NCI-H748 (cell line): ENCODE measurements around the gene INF2.

Source experiments
- DNase-seq: peaks from one replicate; lab custom pipeline; 2025; ENCODE audit not compliant: unreplicated experiment; lab: John Stamatoyannopoulos, UW

Gene INF2

DNA sequence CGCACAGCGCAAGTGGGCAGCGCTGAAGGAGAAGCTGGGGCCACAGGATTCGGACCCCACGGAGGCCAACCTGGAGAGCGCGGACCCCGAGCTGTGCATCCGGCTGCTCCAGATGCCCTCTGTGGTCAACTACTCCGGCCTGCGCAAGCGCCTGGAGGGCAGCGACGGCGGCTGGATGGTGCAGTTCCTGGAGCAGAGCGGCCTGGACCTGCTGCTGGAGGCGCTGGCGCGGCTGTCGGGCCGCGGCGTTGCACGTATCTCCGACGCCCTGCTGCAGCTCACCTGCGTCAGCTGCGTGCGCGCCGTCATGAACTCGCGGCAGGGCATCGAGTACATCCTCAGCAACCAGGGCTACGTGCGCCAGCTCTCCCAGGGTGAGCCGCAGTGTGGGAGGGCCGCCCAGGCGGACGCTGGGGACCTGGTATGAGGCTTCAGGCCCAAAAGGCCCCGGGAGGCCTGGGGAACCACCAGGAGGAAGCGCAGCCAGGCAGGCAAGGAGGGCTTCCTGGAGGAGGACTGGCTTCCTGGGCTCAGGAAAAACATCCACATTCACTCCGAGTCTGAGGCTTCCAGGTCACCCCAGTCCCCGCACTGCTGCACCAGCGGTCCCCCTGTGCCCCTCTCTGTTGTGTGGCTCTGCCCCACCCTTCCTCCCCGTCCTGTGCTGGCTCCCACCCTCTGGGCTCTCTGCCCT, 12.1 kb downstream of the INF2 start:
- DNase-seq: no peak

DNA sequence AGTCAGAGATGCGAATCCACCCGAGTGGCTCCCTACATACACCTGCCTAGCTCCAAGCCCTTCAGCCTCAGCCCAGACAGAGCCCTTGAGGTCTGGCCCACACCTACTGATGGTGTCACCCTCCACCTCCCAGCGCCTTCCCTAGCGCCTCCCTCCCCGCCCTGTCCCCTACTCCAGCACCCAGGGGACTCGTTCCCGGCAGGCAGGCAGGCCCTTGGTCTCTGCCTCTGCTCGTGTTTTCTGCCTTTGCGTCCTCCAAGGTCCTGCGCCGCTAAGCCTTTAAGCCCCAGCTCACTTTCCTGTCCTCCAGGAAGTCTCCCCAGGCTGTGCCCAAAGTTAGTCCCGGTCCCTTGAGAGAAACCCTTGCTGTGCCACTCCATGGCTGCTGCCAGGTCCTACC, 12.7 kb downstream of the INF2 start:
- no peak for DNase-seq

DNA sequence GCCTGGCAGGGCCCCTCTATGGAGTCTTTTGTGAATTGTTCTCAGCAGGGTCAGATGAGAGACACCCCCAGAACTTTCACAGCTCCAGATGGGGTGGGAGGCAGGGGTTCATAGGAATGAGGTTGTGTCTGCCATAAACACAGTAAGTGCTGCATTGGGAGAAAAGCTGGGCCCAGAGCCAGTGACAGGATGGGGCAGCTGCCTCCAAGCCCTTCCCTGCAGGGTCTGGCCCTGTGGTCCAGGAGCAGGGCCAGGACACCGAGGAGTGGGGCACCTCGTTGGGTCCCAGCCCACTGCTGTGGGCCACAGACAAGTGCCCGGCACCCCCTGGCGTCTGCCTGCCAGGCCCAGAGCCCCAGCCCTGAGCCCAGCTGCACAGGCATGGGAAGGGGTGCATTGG, 13.3 kb downstream of the INF2 start:
- DNase-seq: no peak

DNA sequence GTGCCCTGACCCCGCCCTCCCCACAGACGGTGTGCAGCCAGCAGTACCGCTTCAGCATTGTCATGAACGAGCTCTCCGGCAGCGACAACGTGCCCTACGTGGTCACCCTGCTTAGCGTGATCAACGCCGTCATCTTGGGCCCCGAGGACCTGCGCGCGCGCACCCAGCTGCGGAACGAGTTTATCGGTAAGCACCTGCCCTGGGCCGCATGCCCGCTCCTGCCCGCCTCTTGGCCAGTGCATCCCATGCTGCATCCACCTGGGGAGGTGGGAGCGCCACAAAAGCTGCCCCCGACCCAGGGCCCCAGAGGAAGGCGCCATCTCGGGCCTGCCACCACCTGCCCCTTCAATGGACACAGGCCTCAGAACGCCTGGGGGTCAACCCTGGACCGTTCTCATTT, 13.9 kb downstream of the INF2 start:
- no peak for DNase-seq

DNA sequence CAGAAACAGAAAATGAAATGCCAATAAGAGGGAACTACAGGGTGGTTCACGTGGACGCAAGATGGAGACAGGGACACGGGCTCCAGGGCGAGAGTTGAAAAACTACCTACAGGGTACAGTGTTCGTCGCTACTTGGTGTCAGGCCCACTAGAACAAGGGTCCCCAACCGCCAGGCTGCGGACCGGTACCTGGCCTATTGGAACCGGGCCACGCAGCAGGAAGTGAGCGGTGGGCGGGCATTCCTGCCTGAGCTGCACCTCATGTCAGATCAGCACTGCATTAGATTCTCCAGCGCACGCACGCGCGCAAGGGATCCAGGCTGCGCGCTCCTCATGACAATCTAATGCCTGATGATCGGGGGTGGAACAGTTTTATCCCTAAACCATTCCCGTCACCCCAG, 14.8 kb downstream of the INF2 start:
- no peak for DNase-seq

DNA sequence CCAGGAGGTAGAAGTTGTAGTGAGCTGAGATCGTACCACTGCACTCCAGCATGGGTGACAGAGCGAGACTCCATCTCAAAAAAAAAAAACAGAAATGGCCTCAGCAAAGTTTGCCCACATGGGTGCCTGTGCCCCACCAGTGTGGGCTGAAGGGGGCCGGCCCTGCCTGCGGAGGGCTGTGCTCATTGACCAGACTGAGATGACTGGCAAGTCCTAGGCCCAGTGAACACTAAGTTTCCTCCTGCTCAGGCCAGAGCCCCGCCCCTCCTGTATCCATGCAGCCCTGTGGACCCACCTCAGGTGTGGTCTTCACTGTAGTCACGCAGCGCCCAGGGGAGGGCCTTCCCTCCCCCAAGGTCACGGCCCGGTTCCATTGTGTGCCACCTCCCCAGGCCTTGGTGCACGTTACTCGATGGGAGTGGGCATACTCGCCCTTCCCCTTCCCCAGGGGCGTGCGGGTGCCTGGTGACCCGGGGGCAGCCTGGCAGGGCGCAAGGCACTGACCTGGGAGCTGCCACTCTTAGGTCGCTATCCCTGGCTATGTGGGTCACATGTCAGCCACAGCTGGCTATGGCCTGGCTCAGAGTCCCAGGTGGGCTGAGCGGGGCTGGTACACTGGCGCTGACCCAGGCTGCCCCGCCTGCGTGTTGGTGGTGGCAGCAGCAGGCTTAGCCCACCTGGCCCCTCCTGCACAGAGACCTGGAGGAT, 16.1 kb downstream of the INF2 start:
- DNase-seq: no peak

DNA sequence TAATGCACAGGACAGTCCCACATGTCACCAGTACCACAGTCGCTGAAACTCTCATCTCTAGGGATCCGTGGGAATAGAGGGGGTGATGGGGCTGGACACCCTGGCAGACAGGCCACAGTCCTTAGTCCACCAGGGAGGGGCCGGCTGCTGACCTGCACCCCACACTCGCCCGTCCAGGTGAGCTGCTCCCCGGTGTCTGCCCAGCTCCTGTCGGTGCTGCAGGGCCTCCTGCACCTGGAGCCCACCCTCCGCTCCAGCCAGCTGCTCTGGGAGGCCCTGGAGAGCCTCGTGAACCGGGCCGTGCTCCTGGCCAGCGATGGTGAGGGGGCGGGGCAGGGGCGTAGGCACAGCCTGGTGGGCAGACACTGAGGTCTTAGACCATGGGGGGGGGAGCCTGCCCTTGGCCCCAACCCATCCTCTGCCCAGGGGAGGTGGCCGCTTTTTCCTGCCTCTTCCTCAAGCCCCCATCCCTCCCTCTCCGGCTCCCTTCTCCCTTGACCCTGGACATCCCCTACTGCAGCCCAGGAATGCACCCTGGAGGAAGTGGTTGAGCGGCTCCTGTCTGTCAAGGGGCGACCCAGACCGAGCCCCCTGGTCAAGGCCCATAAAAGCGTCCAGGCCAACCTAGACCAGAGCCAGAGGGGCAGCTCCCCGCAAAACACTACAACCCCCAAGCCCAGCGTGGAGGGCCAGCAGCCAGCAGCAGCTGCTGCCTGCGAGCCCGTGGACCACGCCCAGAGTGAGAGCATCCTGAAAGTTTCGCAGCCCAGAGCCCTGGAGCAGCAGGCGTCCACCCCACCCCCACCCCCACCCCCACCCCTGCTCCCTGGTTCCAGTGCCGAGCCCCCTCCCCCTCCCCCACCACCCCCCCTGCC, 17.6 kb downstream of the INF2 start:
- DNase-seq: no peak

DNA sequence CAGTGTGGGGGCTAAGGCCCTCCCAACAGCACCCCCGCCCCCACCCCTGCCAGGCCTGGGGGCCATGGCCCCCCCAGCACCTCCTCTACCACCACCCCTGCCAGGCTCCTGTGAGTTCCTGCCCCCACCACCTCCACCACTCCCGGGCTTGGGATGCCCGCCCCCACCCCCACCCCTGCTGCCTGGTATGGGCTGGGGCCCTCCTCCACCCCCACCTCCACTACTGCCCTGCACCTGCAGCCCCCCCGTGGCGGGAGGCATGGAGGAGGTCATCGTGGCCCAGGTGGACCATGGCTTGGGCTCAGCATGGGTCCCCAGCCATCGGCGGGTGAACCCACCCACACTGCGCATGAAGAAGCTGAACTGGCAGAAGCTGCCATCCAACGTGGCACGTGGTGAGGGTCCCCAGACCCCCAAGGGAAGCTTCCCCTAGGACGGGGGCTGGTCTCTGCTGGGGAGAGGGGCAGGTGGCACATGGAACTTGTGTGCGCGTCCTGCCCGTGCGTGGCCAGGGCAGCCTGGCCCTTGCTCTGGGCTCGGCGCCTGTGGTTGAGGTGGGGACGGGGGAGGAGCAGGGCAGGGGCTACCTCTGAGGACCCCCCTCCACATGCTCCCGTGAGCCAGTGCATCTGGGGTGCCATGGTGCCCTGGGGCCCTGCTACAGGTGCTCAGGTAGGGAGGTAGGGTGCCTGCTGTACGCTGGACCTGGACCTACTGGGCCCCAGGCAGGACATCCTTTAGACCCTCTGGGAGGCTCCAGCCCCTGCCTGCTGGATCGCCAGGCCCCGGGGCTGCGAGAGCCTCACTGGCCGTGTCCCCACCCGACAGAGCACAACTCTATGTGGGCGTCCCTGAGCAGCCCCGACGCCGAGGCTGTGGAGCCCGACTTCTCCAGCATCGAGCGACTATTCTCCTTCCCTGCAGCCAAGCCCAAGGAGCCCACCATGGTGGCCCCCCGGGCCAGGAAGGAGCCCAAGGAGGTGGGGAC, 18.5 kb downstream of the INF2 start:
- DNase-seq: no peak

DNA sequence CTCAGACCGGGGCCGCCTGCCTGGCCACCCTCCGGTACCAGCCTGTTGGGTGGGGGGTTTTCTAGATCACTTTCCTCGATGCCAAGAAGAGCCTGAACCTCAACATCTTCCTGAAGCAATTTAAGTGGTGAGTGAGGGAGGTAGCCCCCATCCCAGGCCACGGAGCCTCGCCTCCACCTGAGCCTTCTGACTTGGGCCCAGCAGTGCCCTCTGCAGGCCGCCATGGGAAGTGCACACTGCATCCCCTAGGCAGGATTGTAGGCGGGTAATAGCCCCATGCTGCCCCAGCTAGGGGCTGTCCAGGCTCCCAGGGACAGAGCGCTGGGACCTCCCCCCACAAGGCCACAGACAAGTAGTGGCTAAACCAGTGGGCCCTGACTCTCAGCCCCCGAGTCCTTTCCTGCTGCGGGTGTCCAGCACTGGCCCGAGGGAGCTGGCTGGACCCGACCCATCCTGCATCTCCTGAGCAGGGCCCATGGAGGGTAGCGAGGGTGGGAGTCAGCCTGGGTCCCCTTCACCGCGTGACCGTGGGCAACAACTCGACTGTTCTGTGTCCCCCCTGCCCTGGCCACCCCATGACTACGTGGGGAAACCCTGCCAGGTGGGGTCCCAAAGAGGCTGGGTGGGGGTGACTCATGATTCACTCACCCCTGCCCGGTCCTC, 19.3 kb downstream of the INF2 start:
- peak; percentile 68 for DNase-seq

DNA sequence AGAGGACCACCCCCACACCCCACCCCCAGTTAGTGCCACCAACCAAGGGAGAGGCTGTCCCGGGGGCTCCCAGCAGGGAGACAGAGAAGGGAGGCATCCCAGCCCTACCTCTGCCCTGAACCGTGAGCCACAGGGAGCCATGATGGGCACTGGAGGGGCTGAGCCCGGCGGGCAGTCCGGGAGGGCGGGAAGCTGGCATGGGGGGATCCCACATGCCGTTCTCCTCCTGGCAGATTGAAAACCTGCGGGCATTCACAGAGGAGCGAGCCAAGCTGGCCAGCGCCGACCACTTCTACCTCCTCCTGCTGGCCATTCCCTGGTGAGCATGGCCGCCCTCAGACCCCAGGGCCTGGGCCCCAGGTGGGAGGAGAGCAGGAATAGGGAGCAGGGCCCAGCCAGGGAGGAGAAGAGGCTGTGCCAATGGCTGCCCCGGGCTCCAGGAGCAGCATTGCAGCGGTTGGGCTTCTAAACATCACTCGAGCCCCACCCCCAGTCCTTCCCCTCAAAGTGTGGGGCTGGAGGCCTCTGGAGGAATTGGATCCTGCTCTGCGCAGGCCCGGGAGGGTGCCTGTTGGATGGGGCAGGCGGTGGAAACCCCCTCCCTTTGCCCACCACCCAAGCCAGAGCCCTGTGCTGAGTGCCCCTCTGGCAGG, 20.1 kb downstream of the INF2 start:
- DNase-seq: no peak

DNA sequence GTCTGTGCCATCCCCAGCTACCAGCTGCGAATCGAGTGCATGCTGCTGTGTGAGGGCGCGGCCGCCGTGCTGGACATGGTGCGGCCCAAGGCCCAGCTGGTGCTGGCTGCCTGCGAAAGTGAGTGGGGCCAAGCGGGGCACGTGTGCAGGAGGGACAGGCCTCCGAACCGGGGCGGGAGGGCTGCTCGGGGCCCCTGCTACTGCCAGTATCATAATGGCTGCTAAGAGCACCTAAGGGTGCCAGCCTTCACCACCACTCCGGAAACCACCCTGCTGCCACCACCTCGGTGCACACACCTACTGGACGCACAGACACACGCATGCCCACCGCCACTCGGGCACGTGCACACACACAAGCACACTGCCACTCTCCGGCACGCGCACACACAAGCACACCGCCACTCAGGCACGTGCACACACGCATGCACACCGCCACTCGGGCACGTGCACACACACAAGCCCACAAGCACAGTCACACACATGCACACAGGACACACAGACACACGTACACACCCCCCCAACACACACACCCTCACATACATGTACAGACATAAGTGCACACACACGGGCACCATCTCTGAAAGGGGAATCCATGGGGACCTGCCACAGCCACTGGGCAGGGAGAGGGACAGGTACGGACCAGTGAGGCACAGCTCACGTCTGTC, 20.8 kb downstream of the INF2 start:
- no peak for DNase-seq

DNA sequence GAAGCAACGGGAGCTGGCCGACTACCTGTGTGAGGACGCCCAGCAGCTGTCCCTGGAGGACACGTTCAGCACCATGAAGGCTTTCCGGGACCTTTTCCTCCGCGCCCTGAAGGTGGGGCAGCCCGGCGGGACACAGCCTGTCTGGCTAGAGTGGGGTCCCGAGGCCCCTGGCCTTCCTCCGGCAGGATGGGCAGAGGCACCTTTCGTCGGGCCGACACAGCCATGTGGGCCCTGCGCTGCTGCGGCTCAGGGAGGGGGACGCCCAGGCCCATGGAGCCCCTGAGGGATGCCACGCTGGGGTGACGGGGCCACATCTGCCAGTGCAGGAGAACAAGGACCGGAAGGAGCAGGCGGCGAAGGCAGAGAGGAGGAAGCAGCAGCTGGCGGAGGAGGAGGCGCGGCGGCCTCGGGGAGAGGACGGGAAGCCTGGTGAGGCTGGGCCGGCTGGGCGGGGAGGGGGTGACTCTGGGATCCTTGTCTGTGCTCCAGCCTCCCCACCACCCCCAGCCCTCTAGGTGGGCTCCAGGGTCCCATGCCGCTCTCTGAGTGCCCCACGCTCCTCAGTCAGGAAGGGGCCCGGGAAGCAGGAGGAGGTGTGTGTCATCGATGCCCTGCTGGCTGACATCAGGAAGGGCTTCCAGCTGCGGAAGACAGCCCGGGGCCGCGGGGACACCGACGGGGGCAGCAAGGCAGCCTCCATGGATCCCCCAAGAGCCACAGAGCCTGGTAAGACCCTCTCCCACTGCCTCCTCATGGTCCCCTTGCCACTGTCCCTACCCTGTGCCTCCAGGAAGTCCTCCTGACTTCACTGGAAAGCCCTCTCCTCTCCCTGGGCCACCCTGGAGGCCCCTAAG, 23.7 kb downstream of the INF2 start:
- DNase-seq: no peak

DNA sequence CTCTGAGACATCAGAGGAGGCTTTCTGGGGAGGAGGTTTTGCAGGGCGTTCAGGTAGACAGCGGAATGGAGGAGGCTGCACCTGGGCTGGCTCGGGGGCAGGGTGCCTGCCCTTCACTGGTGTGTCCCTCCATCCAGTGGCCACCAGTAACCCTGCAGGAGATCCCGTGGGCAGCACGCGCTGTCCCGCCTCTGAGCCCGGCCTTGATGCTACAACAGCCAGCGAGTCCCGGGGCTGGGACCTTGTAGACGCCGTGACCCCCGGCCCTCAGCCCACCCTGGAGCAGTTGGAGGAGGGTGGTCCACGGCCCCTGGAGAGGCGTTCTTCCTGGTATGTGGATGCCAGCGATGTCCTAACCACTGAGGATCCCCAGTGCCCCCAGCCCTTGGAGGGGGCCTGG, 24.6 kb downstream of the INF2 start:
- no peak for DNase-seq

DNA sequence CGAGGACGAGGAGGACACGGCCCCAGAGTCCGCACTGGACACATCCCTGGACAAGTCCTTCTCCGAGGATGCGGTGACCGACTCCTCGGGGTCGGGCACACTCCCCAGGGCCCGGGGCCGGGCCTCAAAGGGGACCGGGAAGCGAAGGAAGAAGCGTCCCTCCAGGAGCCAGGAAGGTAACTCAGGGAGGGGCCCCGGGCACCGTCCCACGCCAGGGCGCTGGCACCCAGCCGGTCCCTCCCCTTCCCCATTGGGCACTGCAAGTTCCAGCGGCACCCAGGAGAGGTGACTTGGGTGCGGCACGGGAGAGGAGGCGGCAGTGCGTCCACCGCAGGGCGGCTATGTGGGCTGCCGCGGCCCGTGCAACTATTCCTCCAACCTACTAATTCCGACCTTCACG, 25.3 kb downstream of the INF2 start:
- DNase-seq: no peak

DNA sequence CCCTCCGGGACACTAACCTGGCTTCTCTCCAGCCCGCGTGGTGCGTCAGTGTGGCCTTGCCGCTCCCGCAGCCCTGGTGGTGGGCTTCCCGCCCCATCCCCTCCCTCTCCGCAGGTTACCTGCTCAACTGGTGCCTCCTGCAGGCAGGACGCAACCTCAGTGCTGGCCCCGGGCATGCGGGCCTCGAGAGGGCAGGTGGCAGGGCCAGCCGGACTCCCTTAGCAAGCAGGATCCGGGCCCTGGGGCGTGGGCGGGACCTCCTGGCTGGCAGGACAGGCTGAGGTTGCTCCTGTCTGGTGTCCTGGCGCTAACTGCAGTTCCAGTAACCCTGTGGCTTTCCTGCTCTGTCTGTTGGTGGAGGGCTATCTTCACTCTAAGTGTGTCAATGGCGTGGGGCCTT, 26.0 kb downstream of the INF2 start:
- DNase-seq: no peak

DNA sequence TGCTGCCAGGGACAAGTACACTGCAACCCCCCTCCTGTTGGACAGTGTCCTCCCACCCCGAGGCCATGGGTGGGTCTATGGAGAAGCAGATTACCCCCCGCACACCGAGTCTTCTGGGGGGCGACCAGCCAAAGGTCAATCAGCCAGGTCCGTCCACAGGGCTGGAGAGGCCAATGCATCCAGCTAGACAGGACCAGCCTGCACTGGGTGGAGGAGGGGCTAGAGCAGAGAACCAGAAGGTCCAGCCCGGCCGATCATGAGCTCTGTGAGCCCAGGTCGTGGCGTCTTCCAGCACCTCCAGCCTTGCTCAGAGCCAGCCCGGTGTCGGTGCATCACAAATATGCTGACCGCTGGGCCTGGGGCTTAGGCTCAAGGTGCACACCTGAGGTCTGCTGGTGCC, 26.5 kb downstream of the INF2 start:
- DNase-seq: no peak

DNA sequence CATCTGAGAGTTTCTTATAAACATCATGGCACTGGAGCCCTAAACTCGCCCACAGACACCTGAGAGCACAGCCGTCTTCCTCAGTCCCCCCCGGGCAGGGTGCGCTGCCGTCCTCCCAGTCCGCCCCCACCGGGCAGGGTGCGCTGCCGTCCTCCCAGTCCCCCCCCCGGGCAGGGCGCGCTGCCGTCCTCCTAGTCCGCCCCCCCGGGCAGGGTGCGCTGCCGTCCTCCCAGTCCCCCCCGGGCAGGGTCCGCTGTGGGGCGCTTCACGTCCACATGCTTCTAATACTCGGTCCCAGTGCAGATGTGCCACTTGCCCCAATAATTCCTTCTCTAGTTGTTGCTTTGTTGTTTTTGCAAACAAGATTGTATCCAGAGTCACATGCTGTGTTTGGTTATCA, 27.7 kb downstream of the INF2 start:
- no peak for DNase-seq

DNA sequence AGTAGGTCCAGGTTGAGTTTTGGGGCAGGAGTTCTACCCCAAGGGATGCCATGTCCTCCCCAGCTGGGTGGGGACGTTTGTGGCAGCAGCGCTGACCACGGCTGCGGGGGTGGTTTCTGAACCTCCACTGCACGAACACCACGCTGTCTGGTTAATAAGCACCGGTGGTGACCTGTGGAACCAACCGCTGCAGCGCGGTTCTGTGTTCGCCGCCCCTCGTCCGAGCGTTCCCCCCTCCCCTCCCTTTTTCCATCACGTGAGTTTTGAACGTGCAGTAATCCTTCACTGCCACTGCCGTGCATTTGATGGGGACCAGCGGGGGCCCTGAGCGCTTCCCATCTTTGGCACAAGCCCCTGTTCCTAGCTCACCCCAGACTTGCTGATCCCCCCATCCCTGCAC, 28.2 kb downstream of the INF2 start:
- DNase-seq: no peak
